Colonic mucosa (tissue), 4 donors: ENCODE data around the gene ZNF710. TPM values are rescaled to one million over a fixed set of nuclear protein-coding genes. Genes with fewer than 3 reads are reported as not detected.
"Not testable (repeated sequence)": the region's sequence is repeated elsewhere in the genome, so short reads cannot be mapped to it uniquely, and the experiment has no call there.

Source experiments
- DNase-seq: peaks from one replicate; pipeline ENCODE4 v3.0.0-alpha.2; 2020
- H3K27ac ChIP-seq: fragments of 200-600 bp; one replicate; pipeline ENCODE4 v1.8.0; 2021
- H3K27me3 ChIP-seq: fragments of 200-600 bp; one replicate; pipeline ENCODE4 v1.8.0; 2021
- H3K36me3 ChIP-seq: fragments of 200-600 bp; one replicate; pipeline ENCODE4 v1.8.0; 2021
- H3K4me1 ChIP-seq: fragments of 200-600 bp; one replicate; pipeline ENCODE4 v1.8.0; 2021; ENCODE audit warnings: mild to moderate bottlenecking
- H3K4me3 ChIP-seq: fragments of 200-600 bp; one replicate; pipeline ENCODE4 v1.8.0; 2021
- H3K9ac ChIP-seq, 2 donors: one replicate each; pipeline ENCODE4 v1.7.0; 2013; ENCODE audit warnings: control low read depth in 2 of 2, low read depth in 2 of 2, low read length in 2 of 2
- H3K9me3 ChIP-seq: fragments of 200-600 bp; one replicate; pipeline ENCODE4 v1.8.0; 2021
- CTCF ChIP-seq: fragments of 200-600 bp; IDR thresholded peaks from one replicate; pipeline ENCODE4 v1.8.0; 2022; ENCODE audit warnings: antibody characterized with exemption, mild to moderate bottlenecking
- intact Hi-C: fragments of 100-400 bp; cut with DNase I; formaldehyde crosslinking; loops from one replicate; pipeline ENCODE4 v1.14.1; 2022
- total RNA-seq, 2 donors: library from RNA; stranded (reverse); fragmentation: NEBNext Ultra II Directional in 1 of 2; extraction: Animal tissue kit (Norgen Biotek cat#: 25700) in 1 of 2; gene quantifications; one replicate each; pipeline ENCODE4 v1.2.1, GENCODE V29; 2021
- donor health status: healthy.
- donor health status: DM: no; HTN: no; CAD: no.
- donor health status: DM: no; HTN: no; CAD: no.

ZNF710 gene
- total RNA-seq, 2 donors from 2014 or later: 35.0 to 43.7 TPM

GRCh38 chr15:90101969-90102890 lies 101.1 kb downstream of the ZNF710 start, which contains the start of gene IDH2:
Gene IDH2 (minus strand): TSS chr15:90102468. CDS start chr15:90102390, 78 bp downstream.
- intact Hi-C loops: no loop called here
- peak; percentile 84 for DNase-seq
- Histone ChIP-seq H3K9me3 (no peaks in the 10 kb centered on the region), H3K4me1 (no peaks in the 10 kb centered on the region), H3K4me3 (peak within 1 kb of the TSS; percentile 95), H3K27me3 (no peaks in the 10 kb centered on the region), H3K27ac (peak within 1 kb of the TSS; percentile 91), H3K36me3 (no peaks in the 10 kb centered on the region), H3K9ac (peak within 1 kb of the TSS; percentile 96)
- TF ChIP-seq CTCF: no peak

GRCh38 chr15:90103701-90104329 lies 102.7 kb downstream of the ZNF710 start:
- intact Hi-C loops: no loop called here
- Histone ChIP-seq H3K4me3 (no peak overlapping the region), H3K27ac (peak overlapping the region; percentile 34), H3K27me3 (no peaks in the 10 kb centered on the region), H3K36me3 (no peaks in the 10 kb centered on the region), H3K9me3 (no peaks in the 10 kb centered on the region), H3K4me1 (no peaks in the 10 kb centered on the region), H3K9ac (peak overlapping the region in 1 of 2 donors; percentile 7)
- DNase-seq: peak; percentile 60
- TF ChIP-seq CTCF: no peak

GRCh38 chr15:90104551-90104950 lies 103.4 kb downstream of the ZNF710 start:
- intact Hi-C loops: no loop called here
- peak; percentile 79 for DNase-seq
- no peaks in the 10 kb centered on the region for H3K27me3 ChIP-seq
- TF ChIP-seq CTCF: no peak
- H3K9me3 ChIP-seq: no peaks in the 10 kb centered on the region
- H3K27ac ChIP-seq: peak overlapping the region; percentile 34
- H3K9ac ChIP-seq: peak overlapping the region in 1 of 2 donors; percentile 7
- H3K4me3 ChIP-seq: no peak overlapping the region
- H3K4me1 ChIP-seq: no peaks in the 10 kb centered on the region
- H3K36me3 ChIP-seq: no peaks in the 10 kb centered on the region

- Histone ChIP-seq H3K9ac (no peak overlapping the region), H3K4me1 (no peaks in the 10 kb centered on the region), H3K27me3 (no peaks in the 10 kb centered on the region), H3K27ac (no peak overlapping the region), H3K4me3 (no peak overlapping the region), H3K36me3 (no peaks in the 10 kb centered on the region), H3K9me3 (no peaks in the 10 kb centered on the region)
- DNase-seq: no peak
- intact Hi-C loops: no loop called here
- TF ChIP-seq CTCF: no peak
These were observed 104.4 kb downstream of the ZNF710 start for GRCh38 chr15:90105521-90105920.

- H3K27me3 ChIP-seq: no peaks in the 10 kb centered on the region
- no peaks in the 10 kb centered on the region for H3K4me1 ChIP-seq
- no peaks in the 10 kb centered on the region for H3K36me3 ChIP-seq
- H3K9ac ChIP-seq: no peak overlapping the region
- H3K4me3 ChIP-seq: no peak overlapping the region
- peak; percentile 50 for DNase-seq
- no peaks in the 10 kb centered on the region for H3K9me3 ChIP-seq
- no peak overlapping the region for H3K27ac ChIP-seq
- intact Hi-C loops: no loop called here
- TF ChIP-seq CTCF: no peak
These were observed 105.5 kb downstream of the ZNF710 start for GRCh38 chr15:90106522-90107117.

GRCh38 chr15:90108038-90108437 lies 106.9 kb downstream of the ZNF710 start:
- intact Hi-C loops, H3K27me3 ChIP-seq, H3K9me3 ChIP-seq, H3K4me3 ChIP-seq, H3K36me3 ChIP-seq, H3K9ac ChIP-seq, DNase-seq, H3K27ac ChIP-seq, H3K4me1 ChIP-seq: not testable (repeated sequence)

GRCh38 chr15:90109163-90109751 lies 108.1 kb downstream of the ZNF710 start:
- H3K4me3 ChIP-seq, H3K36me3 ChIP-seq, H3K27ac ChIP-seq, H3K4me1 ChIP-seq, H3K27me3 ChIP-seq, H3K9ac ChIP-seq, intact Hi-C loops, H3K9me3 ChIP-seq, DNase-seq: not testable (repeated sequence)
